Stimulated activated CD4-positive, alpha-beta T cell treated with anti-CD3 and anti-CD28 coated beads, Interleukin-15, amount 100 ng/mL, for 1 hour (primary cell): ENCODE measurements around the gene XIRP2.

ENCODE experiments used
- DNase-seq, 2 donors: peaks; one replicate each; pipeline ENCODE4 v3.0.0-alpha.2; 2020; ENCODE audit warnings: low read depth in 1 of 2, low spot score in 1 of 2

The XIRP2 gene

DNA sequence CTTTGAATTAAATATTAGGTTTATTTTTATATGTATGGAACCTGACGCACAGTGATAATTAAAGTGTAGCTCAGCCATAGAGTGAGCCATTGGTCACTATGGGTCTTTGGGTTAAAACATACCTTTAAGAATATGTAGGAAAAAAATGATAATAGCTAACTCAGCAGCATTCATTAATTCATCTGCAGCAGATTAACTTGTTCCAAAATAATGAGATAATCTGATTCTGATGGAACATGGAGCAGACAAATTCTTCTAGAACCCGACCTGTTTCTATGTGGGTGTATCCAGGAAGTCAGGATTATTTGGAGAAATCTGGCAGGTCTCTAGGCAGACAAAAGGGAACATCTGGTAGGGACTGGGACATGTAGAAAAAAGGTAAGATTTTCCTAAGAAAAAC, at the start of gene XIRP2:
TSS of gene XIRP2 (plus strand) at position 301 of the 400 bp plus-strand sequence. CDS start 15,003 bp downstream, outside the sequence.
- no peak for DNase-seq

GRCh38 chr2:166841152-166841551, 47.1 kb upstream of the XIRP2 start:
- no peak for DNase-seq

DNA sequence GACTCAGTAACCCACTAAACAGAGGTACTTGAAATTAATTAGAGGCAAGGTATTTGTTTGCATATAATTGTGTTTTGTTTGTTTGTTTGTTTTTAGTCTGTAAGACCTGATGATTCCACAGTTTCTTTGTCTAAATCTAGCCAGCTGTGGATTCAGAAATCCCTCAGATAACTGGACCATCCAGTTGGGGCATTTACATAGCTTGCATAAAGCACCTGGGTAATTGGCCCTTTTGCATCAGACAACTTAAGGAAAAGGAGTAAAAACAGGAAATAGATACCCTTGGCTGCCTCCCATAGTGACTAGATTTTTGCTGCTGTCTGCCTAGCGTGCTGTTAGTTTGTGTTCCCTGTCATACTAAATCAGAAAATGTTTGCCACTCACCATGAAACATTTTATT, 46.6 kb upstream of the XIRP2 start:
- no peak for DNase-seq

DNA sequence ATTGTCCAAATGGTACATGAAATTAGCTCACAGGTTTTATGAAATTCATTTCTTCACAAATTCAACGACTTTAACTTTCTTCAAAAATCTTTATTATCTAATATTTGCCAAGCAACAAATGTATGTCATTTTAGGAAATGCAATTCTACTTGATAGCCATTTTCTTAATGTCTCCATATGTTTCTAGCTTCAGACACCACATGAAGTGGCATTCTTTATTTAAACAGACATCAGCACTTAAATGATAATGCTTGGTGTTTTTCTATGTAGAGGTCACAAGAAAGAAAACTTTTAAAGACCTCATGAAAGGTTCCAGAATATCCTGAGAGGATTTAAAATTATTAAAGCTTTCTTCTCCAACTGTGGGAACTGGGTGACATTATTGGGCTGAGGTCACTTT, 44.2 kb upstream of the XIRP2 start:
- no peak for DNase-seq

- DNase-seq: no peak
These were observed 25.7 kb upstream of the XIRP2 start for GRCh38 chr2:166862468-166863132.

- DNase-seq: no peak
These were observed 20.3 kb upstream of the XIRP2 start for GRCh38 chr2:166867874-166868514.

- DNase-seq: no peak
These were observed 17.9 kb upstream of the XIRP2 start for GRCh38 chr2:166870346-166870745.

- no peak for DNase-seq
These were observed 7.1 kb upstream of the XIRP2 start for GRCh38 chr2:166881177-166881576.

DNA sequence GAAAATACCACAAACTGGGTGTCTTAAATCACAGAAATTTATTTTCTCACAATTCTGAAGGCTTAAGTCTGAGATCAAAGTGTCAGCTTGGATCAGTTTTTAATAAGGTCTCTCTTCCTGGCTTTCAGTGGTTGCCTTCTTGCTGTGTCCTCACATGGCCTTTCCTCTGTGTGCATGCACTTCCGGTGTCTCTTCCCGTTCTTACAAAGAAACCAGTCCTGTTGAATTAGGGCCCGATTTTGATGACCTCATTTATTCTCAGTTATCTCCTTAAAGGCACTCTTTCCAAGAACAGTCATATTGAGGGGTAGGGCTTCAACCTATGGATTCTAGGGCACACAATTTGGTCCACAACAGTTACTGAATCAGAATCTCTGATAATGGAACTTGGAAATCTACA, 5.4 kb upstream of the XIRP2 start:
- no peak for DNase-seq

GRCh38 chr2:166891727-166892126, 3.4 kb downstream of the XIRP2 start:
- no peak for DNase-seq

- DNase-seq: no peak
These were observed 4.1 kb downstream of the XIRP2 start for GRCh38 chr2:166892397-166892796.

DNA sequence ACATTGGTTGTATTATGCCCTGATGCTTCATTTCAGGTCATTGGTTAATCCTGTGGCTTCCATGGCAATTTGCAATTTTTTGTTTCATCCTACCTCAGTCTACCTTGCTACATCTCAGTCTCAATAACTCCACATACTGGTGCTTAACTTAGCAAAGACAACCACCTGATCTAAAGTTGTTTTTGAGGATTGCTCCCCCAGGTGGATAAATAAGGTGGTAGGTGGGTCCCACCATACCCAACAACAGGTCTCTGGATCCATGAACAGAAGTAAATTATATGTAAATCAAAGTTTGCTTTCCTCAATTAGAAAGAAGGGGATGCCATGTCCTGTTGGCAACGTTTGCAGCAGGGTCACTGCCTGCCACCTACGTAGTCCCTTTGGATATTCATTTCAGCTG, 7.0 kb downstream of the XIRP2 start:
- DNase-seq: no peak

DNA sequence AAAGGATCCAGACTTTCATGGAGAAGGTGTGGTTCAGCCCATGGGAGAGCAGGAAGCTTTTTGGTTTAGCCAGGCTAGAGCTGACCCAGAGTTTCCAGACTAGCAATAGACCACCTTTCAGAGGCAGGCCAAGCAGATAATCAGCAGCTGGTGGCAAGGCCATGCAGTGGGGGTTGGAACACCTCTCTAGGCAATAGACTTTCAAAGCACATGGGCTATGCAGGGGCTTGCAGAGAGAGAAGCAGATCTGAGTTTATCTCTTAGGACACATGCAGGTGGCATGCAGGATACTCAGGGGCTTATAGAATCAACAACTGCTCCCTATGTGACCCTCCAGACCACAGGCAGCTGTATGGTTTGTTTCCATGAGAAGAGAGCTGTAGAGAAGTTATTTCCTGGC, 9.4 kb downstream of the XIRP2 start:
- DNase-seq: no peak

GRCh38 chr2:166899676-166900075, 11.4 kb downstream of the XIRP2 start:
- DNase-seq: no peak

- no peak for DNase-seq
These were observed 12.4 kb downstream of the XIRP2 start for GRCh38 chr2:166900700-166901099.

DNA sequence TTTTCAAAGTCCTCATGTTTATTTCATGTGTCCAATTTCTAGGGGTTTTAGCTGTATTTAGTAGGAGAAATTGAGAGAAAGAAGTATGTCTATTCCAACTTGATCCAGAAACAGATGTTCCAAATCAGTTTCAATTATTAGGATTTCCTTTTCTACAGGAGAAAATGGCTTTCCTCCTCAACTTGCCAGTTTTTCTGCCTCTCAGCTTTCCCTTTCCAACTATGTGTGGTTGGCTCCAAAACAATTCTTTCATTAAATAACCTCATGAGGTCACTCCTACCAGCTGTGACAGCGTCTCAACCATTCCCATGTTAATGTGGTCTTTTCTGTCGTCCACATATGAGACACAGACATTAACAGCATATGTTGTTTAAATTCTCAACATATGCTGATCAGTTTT, 13.1 kb downstream of the XIRP2 start:
- DNase-seq: no peak

- DNase-seq: no peak
These were observed 28.7 kb downstream of the XIRP2 start for GRCh38 chr2:166916987-166917386.

- DNase-seq: no peak
These were observed 29.1 kb downstream of the XIRP2 start for GRCh38 chr2:166917415-166917814.

- no peak for DNase-seq
These were observed 33.1 kb downstream of the XIRP2 start for GRCh38 chr2:166921261-166921896.

GRCh38 chr2:166924967-166925366, 36.7 kb downstream of the XIRP2 start:
- DNase-seq: no peak

- DNase-seq: no peak
These were observed 38.4 kb downstream of the XIRP2 start for GRCh38 chr2:166926657-166927056.

- DNase-seq: no peak
These were observed 43.8 kb downstream of the XIRP2 start for GRCh38 chr2:166932032-166932431.

- no peak for DNase-seq
These were observed 46.5 kb downstream of the XIRP2 start for GRCh38 chr2:166934817-166935216.
